ENCODE measurements around the gene MPEG1.

The MPEG1 gene

DNA sequence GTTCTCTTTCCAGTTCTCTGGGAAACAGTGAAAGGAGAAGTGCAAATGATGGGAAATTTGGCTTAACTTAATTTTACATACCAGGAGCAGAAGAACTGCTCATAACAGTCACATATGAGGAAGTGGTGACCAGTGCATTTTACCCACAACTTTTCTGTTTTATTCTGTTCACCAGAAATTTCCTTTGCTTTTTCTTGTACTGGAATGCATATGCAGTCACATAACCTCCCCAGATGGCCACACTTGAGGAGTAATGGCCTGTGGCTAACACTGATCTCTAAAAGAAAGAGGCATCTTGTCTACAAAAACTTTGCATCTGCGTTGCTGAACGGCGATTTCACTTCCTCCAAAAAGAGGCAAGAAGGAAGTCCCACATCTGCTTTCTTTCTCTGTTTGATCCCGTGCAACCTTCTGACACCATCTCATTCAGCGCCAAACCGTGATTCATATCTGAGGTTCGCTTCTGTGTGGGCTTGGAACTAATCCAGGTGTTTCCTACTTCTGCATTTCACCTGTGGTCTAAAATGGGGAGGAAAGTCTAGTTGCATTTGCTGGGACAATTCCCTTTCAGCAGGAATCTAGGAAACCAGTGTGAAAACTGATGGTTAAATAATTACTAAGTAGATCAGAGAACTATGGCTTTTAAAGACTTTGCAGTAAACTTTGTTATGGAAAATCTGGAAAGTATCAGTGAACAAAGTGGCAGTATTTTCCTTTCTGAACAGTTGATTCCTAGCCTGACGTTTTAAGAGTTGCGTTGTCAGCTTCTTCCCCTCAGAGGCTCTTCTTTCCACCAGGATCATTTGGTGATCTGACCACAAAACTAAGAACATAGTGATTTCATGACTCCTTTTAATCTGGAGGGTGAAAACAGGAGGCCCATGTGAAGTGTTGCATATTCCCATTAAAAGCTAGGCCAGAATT lies 4.2 kb upstream of the MPEG1 start:
- no peak for DNase-seq

DNA sequence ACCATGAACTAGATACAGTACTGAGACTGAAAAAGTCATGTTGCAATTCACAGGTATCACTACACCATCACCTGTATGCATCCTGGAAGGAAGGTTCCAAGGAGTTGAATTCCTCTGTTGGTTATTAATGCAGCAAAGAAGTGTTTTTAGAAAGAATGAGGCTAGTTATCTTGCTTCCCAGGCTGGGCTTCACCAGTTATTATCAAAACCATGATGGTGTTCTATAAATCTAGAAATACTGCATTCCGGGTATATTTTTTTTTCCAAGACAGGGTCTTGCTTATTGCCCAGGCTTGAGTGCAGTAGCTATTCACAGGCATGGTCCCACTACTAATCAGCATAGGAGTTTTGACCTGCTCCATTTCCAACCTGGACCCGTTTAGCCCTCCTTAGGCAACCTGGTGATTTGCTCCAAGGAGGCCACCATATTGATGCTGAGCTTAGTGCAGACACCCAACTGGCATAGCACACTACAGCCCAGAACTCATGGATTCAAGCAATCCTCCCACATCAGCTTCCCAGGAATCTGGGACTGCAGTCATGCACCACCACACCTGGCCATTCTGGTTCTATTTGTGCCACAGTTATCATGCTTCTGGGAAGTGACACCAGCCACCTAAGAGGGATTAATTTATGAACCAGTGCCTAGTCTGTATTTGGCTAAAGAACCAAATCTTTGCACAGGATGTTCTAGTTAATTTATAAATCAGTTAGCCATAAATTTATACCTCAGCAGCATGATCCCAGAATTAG lies 1.6 kb upstream of the MPEG1 start:
- DNase-seq = no peak

DNA sequence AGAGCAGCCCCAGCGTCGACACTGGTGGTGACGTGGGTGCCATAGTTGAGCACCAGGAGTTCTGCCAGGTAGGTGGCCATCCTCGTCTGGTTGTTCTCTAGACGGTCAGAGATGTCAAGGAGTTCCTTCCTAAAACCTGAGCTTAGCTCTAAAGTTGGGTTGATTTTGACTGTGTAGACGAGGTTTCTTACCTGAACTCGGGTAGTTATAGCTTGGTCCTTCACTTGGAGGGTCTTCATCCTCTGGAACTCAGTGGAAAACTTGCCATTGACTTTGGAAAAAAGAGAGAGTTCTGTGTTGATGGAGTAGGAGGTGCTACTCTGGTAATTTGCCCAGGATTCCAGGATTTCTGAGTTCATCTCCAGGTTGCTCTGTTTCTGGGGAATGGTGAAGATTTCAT lies 505 bp downstream of the MPEG1 start:
- no peak for DNase-seq

DNA sequence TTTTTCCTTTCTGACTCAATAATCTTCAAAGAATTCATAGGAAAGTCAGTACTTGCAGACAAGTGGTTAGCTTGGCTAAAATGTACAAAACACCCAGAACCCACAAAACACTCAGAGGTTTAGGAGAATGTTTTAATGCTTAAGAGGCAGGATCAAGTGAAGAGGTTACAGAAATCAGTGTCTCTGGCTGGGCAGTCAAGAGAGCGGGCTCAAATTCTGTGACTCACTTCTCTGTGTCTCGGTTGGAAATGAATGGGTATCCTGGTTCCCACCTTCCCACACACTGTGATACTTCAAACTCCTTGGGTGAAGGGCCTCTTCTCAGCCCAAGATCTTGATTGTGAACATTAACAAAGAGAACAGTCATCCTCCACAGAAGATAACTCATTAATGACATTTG lies 3.8 kb downstream of the MPEG1 start:
- no peak for DNase-seq

DNA sequence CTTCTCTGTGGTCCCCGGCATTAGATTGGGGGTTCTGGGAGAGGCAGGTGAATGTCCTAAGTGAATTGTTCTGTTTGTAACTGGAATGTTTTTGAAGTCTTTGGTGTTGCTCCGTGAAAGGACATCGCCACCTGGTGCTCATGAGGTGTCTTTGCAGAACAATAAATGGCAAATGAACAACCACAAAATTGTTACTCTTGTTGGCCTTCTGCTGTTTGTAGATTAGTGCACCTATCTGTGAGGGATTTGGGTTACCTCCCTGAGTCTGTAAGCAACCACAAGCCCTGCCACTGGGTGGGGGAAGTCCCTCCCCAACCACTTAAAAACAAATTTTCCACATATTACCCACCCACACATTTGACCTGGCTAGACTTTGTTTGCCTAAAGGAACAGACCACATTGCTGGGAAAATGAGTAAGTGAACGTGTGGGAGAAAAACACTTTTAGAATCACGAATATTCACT lies 4.7 kb downstream of the MPEG1 start:
- DNase-seq = peak; percentile 9

DNA sequence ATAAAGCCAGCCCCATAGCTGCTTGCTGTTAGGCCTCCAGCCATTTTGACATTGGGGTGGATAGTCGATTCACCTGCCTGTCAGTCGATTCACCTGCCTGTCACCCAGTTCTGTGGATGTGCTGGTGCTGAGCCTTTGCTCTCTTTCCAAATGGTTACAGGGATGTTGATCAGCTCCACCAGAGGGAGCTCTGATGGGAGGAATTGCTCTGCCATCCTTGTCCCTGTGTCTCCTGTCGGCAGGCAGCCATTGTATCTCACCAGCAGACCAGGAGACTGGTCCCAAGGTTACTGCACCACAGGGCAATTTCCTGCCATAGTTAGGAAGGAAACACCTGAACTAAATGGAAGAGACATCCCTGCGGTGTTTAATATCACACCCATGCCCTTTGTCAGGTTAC lies 6.1 kb downstream of the MPEG1 start:
- DNase-seq = no peak

DNA sequence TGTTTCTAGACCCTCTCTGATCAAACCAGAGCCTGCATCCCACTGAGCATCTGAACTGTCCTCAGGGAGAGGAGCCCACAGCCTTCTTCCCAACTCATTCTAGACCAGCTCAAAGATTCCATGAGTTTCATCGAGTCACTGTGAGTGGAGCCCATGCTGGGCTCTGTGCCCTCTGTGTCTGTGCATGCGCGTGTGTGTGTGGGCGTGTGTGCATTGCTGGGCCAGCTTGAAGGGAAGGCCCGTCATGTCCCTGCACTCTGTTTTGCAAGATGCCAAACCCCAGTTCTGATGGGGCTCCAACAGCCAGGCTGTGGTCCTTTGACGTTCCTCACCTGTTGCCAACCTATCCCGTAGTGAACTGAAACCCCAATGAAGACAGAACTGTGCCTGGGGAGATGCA lies 7.1 kb downstream of the MPEG1 start:
- no peak for DNase-seq

DNA sequence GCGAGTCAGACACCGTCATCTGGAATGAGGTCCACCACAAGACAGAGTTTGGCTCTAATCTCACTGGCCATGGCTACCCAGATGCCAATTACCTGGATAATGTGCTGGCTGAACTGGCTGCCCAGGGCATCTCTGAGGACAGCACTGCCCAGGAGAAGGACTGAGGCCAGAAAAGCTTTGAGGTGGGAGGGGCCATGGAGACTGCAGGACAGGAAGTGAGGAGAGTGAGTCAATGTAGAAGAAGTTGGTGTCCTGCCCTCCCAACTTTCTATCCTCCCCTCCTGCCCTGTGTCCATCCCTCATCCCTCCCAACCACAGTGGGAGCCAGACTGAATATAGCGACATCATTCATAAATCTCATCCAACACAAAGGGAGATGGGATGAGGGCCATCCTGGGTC lies 8.0 kb downstream of the MPEG1 start:
- no peak for DNase-seq

DNA sequence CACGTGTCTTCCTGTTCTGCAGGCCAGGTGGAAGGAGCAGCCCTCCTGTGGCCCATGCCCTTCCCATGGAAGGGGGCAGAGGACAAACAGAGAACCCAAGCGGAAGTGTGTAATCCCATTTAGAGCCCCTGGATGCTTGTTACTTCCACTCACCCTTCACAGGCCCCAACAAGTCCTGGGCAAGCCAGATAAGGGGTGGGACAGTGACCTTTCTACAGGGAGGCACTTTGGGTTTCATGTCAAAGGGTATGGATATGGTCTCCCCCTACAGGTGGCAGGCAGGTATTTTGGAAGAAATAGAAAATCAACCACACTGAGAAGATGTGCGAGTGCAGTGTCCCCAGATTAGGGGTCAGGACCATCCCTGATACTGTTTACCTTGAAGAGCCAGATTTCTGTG lies 11.4 kb downstream of the MPEG1 start:
- DNase-seq = no peak

DNA sequence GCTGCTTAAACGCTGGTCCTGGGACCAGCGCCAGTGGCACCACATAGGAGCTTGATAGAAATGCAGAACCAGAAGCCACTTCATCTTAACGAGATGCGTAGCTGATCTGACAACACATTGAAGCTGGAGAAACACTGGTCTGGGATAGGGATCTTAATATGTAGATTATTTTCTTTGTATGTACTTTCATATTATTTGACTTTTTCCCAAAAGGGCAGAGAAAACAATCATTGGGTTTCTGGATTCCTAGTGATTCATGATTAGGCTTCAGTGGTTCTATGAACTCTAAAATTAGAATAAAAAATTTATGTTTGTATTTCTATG lies 12.3 kb downstream of the MPEG1 start:
- DNase-seq = no peak

DNA sequence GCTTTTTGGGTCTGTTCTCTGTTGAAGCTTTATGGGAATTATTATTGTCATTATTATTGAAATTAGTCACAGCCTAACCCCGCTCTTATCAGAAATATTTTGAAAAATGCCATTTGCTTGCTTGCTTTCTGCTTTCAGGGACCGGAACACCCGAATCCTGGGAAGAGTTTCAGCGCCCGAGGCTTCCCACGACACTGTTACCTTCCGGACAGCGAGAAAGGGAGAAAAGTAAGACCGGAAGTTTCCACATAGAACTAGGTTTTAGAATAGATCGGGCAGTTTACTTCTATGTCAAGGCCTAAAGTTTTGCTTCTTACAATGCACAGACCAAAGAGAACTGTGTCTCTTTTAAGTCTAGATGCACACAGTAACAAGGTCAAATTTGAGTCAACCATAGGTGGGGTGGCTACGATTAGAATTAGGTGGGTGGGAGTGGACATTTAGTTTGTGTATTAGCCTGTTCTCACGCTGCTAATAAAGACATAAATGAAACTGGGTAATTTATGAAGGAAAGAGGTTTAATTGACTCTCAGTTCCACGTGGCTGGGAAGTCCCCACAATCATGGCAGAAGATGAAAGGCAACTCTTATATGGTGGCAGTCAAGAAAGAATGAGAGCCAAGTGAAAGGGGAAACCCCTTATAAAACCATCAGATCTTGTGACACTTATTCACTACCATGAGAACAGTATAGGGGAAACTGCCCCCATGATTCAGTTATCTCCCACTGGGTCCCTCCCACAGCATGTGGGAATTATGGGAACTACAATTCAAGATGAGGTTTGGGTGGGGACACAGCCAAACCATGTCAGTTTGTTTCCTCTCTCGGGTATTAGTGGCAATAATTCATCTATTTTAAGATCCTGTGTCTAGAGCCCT lies 12.9 kb downstream of the MPEG1 start:
- DNase-seq = no peak

DNA sequence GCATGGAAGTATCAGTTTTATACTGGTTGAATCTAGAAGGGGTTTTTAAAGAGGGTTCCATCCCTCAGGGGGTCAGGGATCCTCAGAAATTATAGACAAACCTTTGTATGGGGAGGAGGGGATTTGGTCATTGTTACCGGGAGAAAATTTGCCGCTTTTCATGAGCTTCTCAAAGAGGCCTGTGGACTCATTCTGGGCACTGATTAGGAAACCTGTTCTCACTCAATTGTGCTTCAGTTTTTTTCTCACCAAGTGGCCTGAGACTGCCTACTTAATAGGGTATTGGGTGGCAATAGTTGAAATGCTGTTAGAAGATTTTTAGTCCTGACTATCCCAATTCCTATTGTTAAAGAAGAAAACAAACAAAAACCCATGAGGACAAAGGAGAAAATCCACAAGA lies 14.0 kb downstream of the MPEG1 start:
- DNase-seq = no peak

DNA sequence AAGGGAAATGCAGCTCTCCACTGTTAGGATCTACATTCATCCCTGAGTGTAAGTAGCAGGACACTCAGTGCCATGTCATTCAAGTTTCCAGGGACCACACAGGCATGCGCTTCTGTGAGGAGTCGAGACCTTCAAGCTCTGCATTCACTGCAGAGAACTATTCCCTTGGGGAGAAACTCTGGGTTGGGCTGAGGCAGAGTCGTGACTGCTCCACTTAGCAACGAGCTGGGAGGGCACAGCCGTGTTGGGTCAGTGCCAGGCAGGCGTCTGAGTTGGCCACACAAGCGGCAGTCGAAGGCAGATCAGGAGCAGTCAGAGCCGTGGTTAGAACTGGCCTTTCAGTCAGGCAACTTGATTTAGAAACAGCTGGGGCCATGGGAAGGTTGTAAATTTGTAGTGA lies 14.7 kb downstream of the MPEG1 start:
- DNase-seq = peak; percentile 69

DNA sequence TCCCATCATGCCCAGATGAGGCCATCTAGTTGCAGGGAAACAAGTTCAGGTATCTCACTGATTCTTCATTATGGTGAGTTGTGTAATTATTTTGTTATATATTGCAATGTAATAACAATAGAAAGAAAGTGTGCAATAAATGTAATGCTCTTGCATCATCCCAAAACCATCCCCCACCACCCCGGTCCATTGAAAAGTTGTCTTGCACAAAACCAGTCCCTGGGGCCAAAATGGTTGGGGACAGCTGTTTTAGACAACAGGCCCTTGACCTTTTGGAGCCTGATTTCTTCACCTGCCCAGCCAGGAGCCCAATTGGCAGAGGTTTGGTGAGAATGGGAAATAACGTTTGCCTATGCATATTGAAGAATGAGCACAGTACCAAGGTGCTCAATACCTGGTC lies 15.9 kb downstream of the MPEG1 start:
- DNase-seq = no peak

DNA sequence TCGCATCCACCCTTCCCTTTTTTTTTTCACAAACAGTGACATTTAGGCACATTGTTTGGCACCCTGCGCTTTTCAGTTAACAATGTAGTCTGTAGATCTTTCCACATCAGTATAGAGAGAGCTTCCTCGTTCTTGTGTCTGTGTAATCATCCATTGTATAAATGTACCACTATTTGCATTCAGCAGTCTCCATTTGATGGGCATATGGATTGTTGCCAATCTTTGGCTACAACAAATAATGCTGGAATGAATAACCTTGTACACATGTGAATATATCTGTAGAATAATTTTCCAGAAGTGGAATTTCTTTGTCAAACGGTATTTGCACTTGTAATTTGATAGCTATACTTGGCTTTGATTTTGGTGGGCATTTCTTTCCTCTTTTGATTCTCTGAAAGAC lies 17.1 kb downstream of the MPEG1 start:
- DNase-seq = no peak

DNA sequence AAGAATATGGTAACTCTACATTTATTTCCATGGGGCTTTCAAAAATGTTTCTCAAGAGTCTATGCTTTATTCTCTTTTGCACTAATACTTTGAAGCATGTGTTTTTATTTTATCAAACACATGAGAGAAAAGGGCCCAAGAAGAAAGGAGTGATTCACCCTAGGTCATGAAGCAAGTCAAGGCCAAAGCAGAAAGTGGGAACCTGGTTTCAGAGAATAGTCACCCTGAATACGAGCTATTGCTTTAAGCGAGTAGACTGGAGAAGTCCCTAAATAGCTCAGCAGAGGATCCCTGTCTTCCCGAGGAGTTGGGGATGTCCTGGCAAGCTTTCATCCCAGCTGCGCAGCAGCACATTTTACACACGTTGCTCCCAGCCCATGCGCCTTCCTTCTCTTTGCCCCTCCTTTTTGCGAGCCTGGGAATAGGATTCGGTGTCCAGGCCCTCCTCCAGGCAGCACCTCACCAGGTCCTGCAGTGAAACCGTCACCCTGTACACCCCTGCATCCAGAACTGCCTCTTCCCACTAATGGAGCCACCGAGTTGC lies 19.1 kb downstream of the MPEG1 start:
- DNase-seq = no peak

DNA sequence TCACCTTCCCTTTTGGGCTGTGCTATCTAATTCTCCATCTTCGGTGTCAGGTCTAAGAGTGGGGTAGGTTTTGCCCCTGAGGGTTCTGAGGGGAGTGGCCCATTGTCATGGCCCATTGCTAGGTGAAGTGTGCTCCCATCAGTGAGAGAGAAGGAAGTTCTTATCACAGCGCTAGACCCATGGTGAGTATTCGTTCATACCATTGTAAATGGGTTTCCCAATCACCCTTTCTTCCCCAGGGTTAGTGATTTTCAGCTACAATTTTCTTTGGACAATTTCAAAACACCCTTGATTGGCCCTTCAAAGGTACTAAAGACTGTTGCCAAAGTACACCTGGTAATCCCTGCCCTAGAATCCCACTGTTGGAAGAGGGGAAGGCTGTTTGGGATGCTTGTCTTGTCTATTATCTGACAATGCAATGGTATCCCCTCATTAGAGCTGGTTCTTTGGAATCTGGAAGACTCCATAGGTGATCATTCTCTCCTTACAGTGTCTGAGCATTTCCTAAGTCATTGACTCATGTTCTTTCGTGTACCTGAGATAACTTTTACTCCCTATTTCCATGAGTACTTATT lies 20.2 kb downstream of the MPEG1 start:
- no peak for DNase-seq

DNA sequence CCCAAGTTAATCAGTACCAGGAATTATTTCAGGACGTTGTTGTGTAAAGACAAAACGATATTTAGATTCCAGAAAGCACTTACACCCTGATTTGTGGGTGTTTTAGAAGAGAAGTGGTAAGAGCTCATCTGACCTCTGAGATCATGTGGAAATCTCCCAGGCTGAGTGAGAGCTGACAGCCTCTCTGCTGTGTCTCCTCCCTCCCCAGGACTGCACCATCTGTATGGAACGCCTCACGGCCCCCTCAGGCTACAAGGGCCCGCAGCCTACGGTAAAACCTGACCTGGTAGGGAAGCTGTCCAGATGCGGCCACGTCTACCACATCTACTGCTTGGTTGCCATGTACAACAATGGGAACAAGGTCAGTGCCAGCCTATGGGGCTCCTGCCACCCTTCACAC lies 20.8 kb downstream of the MPEG1 start:
- DNase-seq = no peak

DNA sequence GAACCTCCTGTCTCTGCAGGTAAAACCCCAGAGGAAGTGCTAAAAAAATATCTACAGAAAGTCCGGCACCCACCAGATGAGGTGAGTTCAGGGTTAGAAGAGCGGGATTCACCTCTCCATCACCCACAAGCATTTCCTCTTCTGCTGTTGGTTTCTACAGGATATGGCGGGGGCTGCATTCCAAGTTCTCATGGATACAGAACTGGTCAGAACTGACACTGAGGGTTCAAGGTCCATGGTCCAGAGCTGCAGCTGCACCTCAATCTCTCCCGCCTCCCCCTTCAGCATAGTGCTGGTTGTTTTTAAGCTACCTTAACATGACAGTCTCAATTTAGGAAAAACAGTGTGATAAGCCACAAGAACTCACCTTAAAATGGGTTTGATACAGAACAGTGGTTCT lies 21.6 kb downstream of the MPEG1 start:
- no peak for DNase-seq

DNA sequence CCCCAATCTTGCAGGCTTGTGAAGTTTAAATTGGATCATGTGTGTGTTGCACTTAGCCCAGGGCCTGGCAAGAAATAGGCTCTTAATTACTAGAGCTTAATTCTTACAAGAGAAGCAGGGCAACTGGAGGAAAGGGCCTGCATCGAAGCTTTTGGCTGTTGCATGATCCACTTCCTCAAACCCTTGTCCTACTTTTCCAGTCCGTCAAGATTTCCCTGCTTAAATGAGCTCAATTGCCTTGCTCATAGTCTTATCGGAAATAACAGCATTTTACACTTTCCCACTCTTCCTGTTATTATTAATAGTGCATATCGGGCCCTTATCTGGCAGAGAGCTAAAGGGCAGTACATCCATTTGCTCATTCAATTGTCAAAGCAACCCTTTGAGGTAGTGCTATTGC lies 22.7 kb downstream of the MPEG1 start:
- no peak for DNase-seq

DNA sequence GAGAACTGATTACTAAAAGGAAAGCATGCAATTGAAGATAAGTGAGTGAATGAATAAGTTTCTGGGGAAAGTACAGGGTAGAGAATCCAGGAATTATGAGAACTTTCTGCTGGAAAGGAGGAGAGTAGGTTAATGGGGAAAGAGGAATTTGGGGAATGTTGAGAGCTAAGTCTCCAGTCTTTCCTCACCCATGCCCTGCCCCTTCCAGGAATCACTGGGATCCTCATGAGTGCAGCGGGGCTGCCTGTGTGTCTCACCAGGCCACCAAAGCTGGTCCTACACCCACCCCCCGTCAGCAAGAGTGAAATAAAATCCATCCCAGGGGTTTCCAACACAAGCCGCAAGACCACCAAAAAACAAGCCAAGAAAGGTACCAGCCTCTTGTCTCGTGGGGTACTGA lies 23.8 kb downstream of the MPEG1 start:
- no peak for DNase-seq

DNA sequence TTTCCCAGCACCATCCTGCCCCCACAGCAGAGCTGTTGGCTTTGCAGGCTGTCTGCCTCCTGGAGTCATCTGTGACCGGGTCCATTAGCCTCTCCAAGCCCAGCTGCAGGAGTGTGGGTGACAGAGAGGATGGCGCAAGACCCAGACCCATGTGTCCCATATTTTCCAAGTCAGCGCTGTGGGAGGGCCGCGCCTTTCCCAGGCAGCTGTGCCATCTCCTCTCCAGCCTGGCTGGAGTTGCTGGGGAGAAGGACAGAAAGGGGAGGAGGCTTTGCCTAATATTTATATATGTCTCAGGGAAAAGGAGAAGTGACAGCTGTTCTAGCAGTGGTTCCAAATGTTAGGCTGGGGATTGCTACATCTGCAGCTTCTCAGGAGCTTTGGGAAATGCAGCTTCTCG lies 25.1 kb downstream of the MPEG1 start:
- no peak for DNase-seq

DNA sequence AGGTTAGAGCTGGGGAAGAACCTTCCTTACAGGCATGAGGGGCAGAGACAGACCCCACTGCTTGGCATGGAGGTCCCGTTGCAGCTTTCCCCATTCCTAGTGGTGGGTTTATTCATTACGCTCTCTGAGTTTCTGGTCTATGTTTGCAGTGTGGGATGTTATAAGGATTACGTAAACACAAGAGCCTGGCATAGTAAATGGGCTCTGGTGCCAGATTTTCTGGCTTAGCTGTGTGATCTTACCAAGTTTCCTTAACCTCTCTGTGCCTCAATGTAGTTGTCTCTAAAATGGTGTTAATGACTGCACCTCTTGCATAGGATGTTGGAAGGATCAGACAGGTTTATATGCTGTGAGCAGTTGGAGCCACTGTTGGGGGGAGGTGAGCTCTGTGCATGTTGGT lies 25.7 kb downstream of the MPEG1 start:
- no peak for DNase-seq

All from NCI-H1436 (cell line).